ENCODE measurements around the gene FAXDC2.
"Not testable (repeated sequence)": the region's sequence is repeated elsewhere in the genome, so short reads cannot be mapped to it uniquely, and the experiment has no call there.

Gene FAXDC2

DNA sequence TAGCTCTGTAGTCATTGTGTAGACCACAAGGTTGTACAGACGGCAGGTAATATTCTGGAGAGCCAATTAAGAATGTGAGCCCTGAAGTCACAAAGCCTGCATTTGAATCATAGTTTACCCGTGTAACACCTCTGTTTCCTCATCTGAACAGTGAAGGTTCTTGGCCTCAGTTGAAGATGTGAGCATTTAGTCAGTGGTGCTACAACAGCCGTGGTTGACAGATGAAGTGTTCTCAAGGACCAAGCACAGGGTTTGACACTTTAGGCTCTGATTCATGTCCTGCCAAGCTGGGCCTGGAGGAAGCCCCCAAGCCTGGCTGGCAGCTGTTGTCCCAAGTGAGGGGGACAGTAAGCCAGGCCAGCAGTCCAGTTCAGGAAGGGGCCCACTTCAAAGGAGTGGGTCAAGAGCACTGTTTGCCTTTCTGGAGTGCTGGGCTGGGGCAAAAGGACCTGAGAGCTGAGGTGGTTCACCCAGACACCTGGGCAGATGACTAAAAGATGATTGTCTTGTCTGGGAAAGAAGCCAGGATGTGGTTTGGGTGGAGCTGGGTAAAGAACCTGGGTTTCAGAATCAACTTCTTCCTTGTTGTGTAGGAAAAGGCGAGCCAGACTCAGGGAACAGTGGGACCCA, 20.7 kb downstream of the FAXDC2 start:
- DNase-seq: no peak

DNA sequence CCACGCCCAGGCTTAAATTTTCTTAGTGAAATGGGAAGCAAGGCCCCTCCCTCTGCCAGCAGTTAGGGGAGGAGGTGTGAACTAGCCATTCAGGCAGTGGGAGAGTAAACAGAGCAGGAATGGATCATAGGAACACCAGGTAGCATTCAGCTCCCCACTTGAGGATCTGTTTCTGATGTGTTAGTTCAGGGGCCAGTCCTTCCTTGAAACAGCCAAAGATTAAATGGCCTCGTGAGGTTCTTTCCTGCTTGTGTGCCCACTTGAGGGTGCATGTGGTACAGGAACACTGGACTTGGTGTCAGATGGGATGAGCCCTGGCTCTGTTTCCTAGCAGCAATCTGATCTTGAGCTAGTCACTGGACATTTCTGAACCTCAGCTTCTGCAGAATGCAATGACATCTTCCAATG, 21.2 kb downstream of the FAXDC2 start:
- no peak for DNase-seq

DNA sequence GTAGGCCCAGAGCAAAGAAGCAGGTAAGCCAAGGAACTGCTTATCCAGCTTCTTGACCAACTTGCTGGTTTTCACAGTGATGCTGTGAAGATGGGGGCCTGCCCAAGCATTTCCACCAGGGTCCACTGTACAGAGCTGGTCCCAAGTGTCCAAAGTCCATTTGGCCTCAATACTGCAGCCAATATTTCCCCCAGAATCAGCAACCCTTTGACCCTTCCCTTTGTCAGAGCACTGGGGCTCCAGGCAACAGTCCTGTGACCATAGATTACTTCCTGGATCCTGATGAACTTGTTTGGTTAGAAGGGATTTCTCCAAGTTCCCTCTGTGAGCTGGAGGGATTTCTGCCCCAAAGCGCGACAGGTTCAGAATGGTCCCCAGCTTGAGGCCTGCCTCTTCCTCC, 26.3 kb downstream of the FAXDC2 start:
- no peak for DNase-seq

DNA sequence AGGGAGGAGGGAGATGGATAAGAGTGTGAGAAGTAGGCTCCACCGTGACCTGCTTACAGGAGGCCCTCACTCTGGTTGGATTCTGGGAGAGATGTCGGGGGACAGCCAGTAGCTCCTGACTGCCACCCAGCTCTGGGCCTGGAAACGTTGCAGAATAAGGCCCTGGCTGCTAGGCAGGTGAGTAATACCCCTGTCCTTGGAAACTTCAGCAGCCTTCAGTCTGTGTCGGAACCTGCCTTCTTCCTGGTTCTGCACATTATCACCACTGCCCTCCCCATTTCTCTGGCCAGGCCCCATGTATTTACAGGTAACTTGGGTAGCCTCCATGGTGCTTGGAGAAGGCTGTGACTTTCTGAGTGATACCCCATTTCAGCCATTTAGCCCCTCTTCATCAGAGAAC, 26.8 kb downstream of the FAXDC2 start:
- DNase-seq: no peak

DNA sequence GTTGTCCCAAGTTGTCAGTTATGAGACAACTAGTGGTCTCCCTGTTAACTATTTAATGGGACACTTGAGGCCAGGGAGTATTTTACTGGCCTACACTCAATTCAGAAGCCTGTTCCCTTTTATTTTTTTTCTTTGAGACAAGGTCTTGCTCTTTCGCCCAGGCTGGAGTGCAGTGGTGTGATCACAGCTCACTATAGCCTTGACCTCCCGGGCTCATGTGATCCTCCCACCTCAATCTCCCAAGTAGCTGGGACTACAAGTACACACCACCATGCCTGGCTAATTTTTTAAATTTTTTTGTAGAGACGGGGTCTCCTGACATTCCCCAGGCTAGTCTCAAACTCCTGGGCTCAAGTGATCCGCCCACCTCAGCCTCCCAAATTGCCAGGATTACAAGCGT, 27.5 kb downstream of the FAXDC2 start:
- not testable (repeated sequence) for DNase-seq

DNA sequence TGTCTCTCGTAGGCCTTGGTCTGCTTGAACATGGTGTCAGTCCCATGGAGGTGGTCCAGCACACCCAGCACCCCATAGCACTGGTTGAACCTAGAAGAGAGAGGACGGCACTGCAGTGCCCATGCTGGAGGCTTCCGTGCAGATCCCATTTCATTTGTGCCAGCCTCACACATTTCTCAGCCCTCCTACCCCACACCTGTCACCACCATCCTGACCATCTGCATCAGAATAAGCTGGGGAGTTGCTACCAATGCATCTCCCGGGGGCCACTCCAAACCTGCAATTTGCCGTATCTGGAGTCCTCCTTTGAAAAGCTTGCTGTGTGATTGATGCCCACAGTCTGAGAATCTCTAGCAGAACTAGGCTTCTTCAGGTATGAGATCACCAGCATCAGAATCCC, 30.0 kb downstream of the FAXDC2 start:
- no peak for DNase-seq

DNA sequence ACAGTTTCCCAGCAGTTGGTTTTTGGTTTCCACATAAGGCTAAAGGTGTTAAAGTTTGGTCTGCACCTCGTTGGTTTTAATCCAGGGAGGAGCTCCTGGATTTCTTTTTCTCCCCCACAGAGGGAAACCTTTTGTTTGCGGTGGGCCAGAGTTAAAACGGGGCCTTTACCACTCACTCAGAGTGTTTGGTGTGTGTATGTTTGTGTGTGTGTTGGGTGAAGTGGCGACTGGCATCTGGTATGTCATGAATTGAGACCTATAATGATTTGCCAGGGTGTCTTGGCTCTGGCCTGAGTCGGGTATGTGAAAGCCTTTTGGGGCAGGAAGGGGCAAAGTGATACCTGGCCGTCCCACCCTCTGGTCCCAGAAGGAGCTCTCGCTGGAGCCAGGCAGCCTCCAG, 30.9 kb downstream of the FAXDC2 start:
- DNase-seq: no peak

DNA sequence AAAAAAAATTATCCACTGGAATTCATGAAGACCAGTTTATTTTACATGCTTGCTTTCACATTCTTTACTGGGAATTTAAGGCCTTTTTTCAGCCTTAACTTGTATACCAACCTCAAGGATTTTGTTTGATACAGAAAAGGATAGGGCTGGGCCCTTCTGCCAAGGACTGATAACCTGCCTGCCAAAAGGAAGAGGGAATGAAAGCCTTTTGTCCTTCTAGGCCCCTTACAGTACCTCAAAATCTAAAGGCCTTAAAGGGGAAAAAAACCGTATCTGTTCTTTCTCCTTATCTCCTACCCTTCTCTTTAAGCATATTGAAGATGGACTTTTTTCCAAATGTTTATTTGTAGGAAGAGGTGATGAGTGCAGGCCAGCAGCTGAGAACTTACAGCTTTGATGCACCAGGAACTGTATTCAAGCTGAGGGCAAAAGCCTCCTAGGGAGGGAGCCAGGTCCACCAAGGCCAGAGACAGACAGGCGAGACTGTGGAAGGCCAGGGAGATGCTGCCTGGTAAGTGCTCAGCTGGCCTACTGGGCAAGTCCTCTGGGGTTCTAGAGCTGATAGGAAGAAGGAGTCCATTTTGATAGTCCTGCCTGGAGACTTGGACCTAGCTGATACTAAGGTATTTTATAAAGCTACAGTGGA, 31.8 kb downstream of the FAXDC2 start:
- DNase-seq: no peak

DNA sequence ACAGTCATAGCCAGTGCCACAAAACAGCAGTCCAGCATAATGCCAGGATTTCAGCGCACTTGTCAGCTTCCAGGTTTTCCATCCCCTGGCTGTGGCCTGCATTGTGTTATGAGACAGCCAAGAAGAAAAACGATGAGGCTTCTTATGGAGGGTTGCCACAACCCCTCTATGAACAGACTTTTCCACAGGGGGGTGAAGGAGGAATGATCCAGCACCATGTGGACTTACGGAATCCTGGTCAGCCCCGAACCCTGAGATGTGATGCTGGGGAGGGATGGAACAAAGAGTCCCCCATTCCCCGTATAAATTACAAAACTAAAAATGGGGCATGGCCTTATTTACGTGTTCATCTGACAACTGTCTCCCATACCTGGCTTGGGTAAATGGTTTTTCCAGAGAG, 32.6 kb downstream of the FAXDC2 start:
- no peak for DNase-seq

DNA sequence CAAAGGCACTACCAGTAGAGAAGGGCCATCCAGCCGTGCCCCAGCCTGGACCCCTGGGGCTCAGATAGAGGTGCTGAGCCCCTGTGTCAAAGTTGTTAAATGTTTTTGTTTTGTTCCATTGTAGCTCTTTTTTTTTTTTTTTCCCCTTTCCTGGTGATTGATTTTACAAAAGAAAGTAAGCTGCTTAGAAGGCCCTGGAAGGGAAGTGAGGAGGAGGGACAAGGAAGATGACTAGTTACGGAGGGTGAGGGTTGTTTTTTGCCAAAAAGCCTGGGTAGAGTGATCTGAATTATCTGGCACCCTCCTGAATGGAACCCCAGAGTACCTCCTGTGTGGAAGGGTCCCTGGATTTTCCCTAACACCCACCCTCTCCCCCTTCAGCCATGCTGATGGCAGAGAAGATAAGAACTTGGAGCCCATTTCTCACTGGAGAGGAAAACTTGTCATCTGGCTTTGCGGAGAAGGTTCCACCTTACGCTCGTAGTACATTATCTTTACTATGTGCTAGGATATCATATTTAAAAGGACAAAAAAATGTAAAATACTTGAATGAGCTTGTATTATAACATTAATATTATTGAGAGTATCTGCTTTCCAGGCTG, 33.4 kb downstream of the FAXDC2 start:
- no peak for DNase-seq

DNA sequence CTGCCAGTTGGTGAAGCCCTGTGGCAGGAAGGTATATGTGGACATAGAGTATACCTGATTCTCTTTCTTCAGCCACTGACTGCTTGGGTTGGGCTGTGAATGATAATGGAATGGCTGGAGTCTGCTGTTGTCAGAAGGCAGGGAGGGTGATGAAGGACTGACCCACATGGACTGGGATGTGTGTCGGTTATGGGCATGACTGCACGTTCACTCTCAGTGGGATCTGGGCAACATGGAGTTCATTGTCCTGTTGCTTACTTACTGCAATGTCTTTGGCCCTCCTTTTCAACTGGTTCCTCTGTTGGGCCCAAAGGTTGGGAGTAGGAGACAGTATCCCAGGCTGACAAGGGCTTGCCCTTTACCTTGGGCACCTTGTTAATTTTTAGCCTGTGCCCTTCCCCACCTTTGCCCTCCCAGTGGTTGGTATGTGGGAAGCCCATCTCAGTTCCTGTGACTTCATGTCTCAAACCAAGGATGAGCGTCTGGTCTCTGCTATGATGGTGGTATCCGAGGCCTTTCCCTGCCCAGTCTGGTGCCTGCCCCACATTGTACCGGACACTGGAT, 34.6 kb downstream of the FAXDC2 start:
- no peak for DNase-seq

DNA sequence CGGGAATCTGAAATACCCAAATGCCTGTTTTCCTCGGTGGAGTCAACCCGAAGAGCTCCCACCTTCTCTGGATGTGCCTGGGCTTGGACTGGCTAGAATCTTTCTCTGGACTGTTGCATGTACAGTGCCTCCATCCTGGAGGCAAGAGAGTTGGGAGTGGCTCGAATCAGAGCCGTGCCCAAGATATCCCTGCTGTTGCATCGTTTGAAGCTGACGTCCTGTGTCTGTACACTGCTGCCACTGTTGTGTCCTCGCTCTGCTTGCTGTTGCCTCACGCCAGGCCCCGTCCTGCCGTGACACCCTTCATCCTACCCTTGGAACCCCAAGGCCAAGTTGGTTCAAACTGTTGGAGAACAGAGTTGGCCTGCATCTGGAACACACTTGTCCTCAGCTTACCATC, 35.4 kb downstream of the FAXDC2 start:
- DNase-seq: no peak

DNA sequence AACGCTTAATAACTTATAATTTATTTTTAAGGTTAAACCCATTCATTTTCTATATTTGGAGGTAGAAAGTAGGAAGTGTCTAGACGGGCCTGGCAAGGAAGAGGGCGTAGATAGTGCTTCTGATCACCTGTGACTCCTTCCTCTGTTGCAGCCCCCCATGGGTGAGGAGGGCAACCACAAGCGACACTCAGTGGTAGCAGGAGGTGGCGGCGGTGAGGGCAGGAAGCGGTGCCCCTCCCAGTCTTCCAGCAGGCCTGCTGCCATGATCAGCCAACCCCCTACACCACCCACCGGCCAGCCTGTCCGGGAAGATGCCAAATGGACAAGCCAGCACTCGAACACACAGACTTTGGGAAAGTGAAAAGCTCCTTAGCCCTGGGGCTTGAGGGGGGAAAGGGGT, 36.7 kb downstream of the FAXDC2 start:
- DNase-seq: no peak

DNA sequence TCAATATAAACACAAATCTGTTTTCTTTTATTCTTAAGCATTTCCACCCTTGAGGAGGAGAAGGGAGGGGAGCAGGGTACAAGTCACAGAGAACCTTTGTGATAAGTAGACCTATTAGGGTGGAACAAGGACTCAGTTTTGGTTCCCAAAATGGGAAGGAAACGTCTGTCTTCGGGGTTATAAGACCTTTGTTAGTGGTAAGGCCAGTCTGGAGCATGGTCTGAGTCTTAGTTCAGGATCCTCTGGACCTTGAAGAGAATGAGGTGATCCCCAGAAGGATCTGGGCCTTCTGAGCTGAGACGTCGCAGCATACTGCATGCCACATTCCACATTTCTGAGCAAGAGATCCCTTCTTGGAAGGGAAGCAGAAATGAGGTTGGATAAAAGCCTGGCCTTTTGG, 37.2 kb downstream of the FAXDC2 start:
- no peak for DNase-seq

DNA sequence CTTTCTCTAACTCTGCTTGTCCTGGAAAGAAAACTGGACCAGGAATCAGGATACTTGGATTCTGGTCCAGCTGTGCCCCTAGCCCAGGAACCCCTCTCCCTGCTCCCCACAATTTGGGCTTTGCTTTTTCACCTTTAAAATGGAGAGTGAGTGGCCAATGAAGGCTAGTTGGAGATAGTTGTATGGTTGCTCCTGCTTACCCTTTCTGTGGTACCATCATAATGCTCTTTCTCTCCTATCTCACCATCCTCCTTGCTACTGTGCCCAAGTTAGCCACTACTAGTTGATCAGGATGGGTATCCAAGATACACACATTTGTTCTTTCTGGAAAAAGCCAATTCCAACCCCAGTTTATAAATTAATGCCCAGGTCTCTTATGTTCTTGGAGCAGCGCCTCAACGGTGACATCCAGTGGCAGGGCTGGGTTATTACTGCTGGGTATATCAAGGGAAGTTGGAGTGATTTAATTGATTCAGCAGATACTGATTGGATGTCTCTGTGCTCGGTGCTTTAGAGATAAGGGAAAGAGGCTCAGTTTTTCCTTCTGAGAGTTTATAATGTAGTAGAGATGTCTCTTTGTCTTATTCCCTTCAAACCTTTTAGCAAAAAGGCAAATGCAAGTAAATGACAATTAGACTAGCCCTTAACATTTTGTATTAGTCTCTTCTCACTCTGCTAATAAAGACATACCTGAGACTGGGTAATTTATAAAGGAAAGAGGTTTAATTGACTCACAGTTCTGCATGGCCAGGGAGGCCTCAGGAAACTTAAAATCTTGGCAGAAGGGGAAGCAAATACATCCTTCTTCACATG, 38.5 kb downstream of the FAXDC2 start:
- peak; percentile 37 for DNase-seq

DNA sequence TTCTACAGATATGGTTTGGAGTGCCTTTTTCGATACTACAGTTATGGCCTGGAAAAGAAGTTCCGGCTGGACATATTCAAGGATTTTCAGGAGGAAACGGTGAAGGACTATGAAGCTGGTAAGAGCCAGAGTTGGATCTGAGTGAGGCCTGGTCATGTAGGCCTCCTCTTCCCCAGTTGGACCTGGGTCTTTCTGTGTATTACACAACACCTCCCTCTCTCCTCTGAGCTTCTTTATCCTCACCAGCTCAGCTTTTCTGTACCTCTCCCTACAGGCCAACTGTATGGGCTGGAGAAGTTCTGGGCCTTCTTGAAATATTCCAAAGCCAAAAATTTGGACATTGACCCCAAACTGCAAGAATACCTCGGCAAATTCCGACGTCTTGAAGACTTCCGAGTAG, 39.2 kb downstream of the FAXDC2 start:
- DNase-seq: no peak

DNA sequence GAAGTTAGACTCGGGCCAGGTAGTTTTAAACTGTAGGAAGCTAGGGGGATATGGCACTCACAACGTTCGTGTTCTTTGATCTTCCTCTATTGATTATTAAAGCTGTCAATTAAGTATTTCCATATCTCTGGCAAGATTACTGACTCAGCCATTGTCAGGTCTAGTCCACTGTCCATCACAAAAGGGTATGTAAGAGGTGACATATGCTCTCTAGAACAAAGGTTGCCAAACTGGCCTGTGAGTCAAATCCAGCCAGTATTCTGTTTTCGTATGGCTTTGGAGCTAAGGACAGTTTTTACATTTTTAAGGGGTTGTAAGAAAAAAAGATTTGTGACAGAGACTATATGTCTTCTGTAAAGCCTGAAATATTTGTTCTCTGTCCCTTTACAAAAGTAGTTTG, 44.2 kb downstream of the FAXDC2 start:
- DNase-seq: no peak

DNA sequence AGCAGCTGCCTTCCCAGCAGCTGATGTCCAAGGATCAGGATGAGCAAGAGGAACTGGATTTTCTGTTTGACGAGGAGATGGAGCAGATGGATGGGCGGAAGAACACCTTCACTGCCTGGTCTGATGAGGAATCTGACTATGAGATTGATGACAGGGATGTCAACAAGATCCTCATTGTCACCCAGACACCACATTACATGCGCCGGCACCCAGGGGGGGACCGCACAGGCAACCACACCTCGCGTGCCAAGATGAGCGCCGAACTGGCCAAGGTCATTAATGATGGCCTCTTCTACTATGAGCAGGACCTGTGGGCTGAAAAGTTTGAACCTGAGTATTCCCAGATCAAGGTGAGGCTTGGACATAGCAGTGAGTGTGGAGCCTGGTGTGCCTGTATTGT, 48.4 kb downstream of the FAXDC2 start:
- DNase-seq: no peak

DNA sequence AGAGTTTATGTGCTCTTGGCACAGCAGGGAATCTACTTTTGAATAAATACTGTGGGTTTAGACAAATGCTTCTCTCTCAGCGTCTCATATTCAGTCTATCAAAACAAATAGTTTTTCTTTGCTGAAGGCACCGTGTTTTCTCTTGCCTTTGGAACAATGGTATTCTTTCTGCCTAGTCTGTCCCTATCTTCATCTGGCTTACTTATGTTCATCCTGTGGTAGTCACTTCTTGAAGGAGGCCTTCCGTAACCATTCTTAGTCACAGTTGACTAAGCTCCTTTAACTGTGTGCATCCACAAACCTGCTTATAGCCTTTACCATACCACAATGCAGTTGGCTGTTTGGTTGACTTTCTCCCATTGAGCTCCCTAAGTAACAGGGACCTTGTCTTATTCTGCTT, 49.3 kb downstream of the FAXDC2 start:
- DNase-seq: no peak

DNA sequence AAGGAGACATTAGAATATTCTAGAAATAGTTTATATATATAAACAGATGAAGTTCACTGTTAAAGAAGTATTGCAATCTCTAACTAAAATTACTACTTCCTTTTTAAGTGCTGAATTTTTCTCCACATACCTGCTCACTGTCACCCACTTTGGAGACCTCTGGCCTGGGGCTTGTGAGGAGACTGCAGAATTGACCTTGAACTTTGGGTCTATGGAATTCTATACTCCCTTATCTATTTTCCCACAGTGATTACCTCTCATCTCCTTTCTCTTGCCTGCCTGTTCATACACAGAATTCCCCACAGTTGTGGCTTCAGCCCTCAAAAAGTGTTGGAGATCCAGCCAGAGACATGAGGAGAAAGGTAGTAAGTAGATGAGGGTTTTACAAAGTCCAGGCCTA, 49.8 kb downstream of the FAXDC2 start:
- DNase-seq: no peak

DNA sequence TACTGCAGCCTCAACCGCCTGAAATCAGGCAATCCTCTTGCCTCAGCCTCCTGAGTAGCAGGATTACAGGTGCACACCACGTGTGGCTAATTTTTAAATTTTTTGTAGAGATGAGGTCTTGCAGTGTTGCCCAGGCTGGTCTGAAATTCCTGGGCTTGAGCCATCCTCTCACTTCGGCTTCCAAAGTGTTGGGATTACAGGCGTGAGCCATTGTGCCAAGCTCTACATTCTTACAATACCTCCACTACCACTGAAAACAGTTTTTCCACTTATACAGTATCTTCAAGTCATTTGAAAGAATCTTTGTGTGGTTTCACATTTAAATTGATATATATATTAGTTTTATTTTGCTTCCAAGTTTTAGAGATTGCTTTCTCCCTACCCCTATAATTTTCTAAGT, 52.6 kb downstream of the FAXDC2 start:
- no peak for DNase-seq

DNA sequence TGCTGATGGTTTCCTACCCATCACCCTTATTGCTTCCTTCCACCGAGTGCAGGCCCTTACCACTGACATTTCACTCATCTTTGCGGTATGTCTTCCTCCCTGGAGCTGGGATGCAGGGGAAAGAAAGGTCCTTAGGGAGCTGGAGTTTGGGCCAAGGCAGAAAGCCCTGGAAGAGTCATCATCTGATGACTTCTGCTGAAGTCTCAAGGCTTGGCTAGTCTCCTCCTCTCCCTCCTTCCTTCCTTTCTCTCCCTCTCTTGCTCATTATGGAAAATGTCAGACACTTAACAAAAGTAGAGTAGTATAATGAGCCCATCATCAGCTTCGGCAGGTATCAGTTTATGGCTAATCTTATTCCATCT, 55.2 kb downstream of the FAXDC2 start:
- no peak for DNase-seq

DNA sequence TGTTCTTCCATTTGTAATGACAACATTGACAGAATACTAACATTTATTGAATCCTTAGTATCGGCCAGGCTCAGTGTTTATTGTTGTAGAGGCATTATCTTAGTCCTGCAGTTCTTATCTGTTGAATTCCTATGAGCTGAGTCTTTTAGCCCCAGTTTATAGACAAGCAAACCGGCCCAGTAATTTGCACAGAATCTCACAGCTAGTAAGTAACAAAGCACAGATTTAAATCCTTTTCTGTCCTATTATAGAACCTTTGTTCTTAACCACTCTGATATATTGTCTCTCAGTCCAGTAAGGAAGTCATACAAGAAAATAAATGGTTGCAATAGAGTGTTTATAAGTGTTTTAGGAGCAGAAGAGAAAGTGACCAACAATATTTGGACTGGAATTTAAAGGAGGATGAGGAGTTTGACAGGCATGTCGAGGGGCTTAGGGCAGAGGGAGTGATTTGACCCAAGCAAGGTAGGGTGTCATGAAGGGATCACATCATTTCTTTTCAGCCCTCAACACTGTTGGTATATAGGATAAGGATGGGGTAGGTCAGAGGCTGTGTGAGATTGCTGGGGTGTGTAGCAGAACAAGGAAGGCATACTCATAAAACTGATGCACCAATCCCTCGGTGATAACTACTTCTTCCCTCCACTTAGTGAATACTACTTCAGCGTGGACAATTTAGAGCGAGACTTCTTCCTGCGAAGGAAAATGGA, 55.7 kb downstream of the FAXDC2 start:
- DNase-seq: no peak

All from NCI-H1694 (cell line).